Astrocyte (in vitro differentiated cells and primary cell): ENCODE measurements around the gene CNN2.

ENCODE experiments used
- EZH2 ChIP-seq: IDR thresholded peaks from 2 replicates; pipeline ENCODE4 v1.6.1; 2012; ENCODE audit warnings: mild to moderate bottlenecking, low read length, inconsistent platforms; ENCODE audit not compliant: insufficient read depth
- TF ChIP-seq, protein P1 (sequence below): IDR thresholded peaks from 2 replicates; pipeline ENCODE4 v1.5.1; 2011; ENCODE audit warnings: low read depth, mild to moderate bottlenecking, inconsistent platforms, low read length, moderate library complexity; ENCODE audit not compliant: insufficient read depth

DNA sequence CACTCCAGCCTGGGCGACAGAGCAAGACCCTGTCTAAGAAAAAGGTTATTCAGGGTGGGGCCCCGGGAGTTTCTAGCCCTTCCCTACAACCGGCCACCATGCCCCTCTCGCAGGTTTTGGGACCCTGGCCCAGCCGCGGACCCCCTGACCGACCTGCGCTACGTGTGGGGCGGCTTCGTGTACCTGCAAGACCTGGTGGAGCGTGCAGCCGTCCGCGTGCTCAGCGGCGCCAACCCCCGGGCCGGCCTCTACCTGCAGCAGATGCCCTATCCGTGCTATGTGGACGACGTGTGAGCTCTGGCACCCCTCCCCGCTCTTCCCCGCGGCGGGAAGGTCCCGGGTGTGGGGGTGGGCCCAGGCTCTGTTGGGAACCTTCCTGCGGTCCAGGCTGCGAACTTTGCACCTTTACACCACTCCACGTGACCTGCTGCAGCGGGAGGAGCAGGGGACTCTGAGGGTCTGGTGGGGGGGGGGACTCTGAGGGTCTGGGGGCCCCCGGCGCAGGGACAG, 19.8 kb downstream of the CNN2 start:
- no peak for TF ChIP-seq EZH2
- TF ChIP-seq, protein P1, sequence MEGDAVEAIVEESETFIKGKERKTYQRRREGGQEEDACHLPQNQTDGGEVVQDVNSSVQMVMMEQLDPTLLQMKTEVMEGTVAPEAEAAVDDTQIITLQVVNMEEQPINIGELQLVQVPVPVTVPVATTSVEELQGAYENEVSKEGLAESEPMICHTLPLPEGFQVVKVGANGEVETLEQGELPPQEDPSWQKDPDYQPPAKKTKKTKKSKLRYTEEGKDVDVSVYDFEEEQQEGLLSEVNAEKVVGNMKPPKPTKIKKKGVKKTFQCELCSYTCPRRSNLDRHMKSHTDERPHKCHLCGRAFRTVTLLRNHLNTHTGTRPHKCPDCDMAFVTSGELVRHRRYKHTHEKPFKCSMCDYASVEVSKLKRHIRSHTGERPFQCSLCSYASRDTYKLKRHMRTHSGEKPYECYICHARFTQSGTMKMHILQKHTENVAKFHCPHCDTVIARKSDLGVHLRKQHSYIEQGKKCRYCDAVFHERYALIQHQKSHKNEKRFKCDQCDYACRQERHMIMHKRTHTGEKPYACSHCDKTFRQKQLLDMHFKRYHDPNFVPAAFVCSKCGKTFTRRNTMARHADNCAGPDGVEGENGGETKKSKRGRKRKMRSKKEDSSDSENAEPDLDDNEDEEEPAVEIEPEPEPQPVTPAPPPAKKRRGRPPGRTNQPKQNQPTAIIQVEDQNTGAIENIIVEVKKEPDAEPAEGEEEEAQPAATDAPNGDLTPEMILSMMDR: no peak
